Measurements from ENCODE around the gene LAMTOR4.
A peak's percentile ranks its signal among the peaks of the same experiment; 100 is the strongest.
"Not testable (repeated sequence)": the region's sequence is repeated elsewhere in the genome, so short reads cannot be mapped to it uniquely, and the experiment has no call there.

The LAMTOR4 gene

DNA sequence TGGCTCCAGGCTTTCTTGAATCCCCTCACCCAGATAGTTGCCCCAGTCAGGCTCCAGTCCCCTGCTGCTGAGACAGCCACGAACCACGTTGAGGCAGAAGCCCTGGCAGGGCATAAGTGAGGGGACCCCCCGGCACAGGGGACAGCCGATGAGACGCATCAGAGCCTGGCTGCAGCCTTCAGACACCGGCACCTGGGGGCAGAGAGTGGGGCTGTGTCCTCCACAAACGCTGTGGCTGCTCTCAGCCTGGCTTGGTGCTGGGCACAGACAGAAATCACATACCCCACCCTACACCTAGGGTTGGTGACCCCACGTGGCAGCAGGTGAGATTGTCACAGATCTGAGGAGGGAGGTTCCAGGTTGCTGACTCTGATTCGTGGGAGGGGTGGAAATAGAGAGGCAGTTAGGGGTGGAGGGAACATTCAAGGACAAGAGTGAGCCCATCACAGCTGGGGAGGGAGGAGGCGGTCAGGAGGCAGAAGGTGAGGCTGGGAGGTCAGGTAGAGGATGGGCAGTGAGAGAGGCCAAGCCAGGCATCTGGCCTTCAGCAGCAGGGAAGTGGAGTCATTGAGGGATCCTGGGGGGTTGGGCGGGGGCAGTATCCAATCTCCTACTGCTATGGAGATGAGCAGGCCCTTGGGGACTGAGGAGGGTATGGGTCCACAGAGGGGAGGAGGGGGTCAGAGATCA is 25.2 kb downstream of the LAMTOR4 start:
- DNase-seq, result no peak

DNA sequence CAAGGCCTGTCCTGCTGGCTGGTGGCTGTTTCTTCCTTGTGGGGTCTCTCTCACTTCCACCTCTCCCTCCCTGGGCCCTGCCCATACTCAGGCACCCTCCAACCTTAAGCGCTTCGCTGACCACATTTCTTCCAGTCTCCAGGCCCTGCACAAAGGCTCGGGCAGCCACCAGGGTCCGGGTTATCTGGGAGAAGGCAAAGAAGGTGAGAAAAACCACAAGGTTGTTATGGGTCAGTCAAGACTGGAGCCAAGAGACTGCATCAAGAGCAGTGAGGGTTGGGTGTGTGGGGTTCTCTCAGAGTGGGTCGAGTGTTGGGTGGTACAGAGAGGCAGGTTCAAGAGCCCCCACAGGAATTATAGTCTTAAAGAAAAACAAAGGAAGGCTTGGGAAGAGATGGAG is 25.9 kb downstream of the LAMTOR4 start:
- DNase-seq, result no peak

DNA sequence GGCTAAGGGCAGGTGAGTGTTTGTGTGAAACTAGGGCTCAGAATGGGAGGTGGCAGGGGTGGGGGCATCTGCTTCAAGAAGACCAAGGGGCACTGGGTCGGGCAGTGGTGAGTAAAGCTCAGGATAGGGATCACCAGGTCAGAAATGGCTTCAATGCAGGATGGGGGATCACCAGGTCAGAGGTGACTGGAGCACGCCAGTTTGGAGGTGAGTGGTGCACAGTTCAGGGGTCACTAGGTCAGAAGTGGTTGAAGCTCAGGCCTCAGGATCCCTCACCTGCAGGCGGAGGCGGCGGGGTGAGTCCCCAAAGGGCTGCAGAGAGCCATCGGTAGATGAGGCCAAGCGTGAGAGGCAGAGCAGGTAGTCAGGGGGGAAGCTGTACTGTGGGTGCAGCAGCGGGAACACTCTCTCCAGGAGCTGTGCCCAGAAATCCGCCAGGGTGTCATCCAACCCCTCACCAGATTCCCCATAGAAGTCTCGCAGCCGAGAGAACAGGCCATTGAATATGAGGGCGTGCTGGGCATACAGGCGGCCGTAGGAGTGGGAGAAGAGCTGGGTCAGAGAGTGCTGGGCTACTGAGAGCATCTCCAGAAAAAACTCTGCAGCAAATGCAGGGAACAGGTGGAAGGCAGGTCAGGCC is 26.7 kb downstream of the LAMTOR4 start:
- no peak for DNase-seq

DNA sequence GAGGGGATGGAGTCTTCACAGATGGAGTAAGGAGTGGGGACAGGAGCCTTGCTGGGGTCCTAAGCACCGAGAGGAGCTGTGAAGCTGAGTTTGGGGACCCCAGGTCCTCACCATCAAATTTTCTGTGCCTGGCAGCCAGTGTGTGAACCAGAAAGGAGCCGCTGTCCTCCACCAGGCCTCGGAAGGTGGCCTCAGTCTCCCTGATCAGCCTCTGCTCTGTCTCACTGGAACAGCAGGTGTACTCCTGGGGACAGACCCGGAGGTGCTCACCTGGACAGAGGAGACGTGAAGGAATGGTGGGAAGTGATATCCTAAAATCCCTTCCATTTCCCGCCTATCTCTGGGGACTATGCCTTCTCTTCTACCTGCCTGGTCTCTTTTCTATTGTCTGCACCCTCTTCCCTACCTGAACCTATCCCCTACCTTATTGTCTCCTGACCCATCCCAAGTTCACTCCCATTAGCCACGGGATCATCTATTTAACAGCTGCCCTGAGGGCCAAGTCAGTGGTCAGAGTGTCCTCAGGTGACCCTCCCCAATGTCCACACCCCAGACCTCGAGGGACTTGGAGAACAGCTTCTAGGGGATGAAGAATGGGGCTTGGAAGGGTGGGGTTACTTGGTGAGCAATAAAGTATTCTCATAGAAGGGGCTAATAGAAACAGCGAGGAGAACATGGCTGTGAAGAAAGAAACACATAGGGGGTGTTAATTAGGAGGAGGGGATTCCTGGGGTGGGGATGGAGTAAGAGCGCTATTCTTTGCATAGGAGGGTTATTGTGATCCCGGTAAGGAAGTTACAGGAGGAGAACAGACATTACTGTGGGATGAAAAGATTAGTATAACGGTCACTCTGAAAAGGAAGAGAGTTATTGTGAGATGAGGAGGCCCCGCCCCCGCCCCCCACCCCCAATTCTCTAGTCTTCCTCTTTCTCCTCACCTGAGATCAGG is 27.7 kb downstream of the LAMTOR4 start:
- DNase-seq, result no peak

DNA sequence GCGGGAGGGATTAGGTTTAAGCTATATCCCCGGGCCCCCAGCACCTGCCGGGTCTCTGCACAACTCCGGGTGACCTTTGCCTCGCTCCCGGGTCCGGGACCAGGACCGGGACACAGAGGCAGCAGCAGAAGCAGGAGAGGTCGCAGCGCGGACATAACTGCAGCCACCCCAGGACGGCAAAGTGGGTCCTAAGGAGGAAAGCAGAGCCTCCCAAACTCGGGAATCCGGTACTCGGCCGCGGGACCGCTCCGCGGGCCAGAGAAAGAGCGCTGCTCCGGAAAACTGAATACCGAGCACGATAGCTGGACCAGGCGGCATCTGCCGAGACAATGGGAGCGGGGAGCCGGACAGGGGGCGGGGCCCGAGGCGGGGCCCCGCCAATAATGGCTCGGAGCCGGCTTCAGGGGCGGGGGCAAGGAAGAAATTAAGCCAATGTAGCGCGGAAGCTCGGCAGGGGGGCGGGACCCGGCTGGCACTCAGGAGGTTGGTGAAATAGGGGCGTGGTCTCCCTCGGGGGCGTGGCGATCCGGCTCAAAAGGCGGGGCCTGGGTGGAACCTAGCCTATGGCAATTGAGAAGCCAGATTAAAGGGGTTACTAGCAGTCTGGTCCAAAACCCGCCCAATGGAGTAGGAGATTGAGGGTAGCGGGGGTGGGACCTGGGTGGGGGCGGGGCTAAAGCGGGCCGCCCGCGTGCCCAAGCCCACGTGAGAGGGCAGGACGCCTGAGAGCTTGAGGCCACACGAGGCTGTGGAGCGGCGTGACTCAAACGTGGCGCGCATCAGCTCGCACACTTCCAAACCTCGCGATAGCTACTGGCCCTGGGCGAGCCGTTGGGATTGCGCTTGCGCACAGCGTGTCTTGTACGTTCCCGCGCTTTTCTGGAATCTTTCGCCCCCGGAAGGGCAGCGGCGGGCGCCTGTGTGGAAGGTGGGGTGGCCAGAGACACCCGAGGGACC is 28.6 kb downstream of the LAMTOR4 start, which contains the start of the genes GPC2 and STAG3:
Gene GPC2, minus strand, starts transcription at position 337 of the 957 bp plus-strand sequence. Its CDS starts 182 bp downstream, at position 155.
Gene STAG3, plus strand, starts transcription at position 874 of the 957 bp plus-strand sequence. CDS start 2,639 bp downstream, outside the sequence.
- DNase-seq, result peak; percentile 98

DNA sequence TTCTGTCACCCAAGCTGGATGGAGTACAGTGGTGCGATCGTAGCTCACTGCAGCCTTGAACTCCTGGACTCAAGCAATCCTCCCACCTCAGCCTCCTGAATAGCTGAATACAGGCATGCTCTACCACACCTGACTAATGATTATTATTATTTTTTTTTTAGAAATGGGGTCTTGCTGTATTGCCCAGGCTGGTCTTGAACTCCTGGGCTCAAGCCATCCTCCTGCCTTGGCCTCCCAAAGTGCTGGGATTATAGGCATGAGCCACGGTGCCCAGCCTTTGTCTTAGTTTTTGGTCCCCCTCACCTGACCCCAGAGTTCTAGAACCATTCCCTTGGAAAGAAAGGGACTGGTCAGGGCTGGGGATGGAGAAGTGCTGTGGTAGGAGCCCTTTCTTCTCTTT is 31.4 kb downstream of the LAMTOR4 start:
- DNase-seq, result not testable (repeated sequence)

DNA sequence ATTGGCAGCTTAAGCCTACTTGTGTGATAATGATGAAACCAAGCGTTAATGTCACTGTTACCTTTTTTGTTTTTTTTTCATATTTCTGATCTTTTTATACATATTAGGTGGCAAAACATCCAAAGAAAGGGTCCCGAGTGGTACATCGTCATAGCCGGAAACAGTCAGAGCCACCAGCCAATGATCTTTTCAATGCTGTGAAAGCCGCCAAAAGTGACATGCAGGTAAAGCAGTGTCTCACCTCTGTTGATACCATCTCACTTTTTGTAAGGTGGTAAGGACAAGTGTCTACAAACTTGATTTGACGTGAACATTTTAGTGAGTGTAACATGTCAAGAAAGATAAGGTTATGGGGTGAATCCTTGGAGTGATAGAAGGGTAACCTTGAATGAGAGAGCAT is 33.9 kb downstream of the LAMTOR4 start:
- not testable (repeated sequence) for DNase-seq

DNA sequence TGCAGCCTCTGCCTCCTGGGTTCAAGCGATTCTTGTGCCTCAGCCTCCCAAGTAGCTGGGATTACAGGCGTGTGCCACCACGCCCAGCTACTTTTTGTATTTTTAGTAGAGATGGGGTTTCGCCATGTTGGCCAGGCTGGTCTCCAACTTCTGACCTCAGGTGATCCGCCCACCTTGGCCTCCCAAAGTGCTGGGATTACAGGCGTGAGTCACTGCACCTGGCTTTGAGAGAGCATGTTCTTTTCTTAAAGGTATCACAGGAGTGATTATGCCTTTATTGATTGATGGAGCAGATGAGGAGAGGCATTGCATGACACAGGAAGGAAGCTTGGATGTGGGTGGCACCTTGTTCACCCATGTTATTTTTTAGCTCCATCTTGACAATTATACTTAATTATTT is 34.4 kb downstream of the LAMTOR4 start:
- DNase-seq, result not testable (repeated sequence)

DNA sequence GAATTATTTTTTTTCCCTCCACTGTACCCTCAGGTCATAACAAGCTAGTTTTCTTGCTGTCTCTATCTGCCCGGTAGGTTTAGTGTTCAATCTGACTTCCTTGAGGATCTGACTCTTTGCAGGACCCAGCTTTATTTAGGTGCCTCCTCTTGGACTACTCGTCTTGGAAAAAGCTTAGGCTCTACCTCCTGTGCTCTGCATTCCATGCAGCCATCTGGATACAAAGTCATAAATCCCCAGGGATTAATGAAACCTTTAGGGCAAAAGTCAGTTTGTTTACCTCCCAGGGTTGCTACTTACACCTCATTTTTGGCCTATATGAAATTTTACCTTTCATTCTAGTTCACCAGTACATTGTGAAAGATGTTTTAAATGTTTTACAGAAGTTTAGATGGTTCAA is 37.0 kb downstream of the LAMTOR4 start:
- DNase-seq, result no peak

DNA sequence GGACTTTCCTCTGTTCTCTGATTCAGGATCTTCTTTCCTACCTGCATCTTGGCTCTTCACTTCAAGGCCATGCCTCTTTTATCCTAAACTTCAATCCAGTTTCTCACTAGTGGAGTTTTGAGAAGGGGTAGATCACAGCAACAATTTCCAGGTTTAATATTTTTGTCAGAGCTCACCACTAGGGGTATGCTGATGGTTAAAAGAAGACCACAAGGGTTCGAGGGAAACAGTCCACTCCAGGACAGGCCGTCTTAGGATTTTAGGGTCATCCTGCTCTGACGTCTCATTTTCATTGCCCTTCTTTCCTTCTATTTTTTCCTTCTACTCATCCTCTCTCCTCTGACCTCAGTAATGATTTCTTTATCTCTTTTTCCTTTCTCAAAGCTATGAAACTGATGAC is 40.3 kb downstream of the LAMTOR4 start:
- DNase-seq, result no peak

DNA sequence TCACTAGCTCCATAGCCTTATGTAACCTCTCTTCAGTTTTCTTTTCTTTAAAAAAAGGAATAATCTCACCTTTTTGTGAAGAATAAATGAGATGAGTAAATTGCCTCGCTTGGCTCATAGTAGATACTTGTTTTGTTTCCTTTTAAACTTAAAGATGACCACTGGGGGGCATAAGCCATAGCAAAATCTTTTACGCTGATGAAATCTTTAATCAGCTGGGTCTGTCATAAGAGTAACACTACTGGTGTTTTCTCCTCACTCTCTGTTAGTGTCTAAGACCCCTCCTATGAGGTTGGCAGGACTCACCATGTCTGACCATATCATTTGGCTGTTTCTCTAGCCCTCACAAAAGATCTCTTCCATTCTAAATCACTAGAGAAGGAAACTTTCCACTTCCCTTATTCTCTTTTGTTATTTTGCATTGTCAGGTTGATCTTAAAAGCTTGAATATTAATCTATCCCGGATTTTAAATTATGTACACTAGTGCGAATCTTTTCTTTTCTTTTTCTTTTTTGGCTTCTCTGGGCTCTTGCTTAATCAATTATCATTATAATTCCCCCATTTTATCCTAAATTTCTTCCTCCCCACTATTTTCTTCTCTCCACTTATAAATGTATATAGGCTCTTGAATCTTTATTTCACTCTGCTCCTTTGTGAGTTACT is 41.5 kb downstream of the LAMTOR4 start:
- DNase-seq, result no peak

DNA sequence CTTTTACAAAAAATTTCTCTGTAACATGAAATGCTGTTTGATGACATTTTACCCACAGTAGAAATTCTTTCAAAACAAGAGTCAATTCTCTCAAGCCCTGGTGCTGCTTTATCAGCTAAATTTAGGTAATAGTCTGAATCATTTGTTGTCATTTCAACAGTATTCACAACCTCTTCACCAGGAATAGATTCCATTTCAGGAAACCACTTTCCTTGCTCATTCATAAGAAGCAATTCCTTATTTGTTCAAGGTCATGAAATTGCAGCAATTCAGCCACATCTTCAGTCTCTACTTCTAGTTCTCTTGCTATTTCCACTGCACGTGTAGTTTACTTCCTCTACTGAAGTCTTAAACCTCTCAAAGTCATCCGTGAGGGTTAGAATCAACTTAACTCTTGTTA is 43.1 kb downstream of the LAMTOR4 start:
- no peak for DNase-seq

DNA sequence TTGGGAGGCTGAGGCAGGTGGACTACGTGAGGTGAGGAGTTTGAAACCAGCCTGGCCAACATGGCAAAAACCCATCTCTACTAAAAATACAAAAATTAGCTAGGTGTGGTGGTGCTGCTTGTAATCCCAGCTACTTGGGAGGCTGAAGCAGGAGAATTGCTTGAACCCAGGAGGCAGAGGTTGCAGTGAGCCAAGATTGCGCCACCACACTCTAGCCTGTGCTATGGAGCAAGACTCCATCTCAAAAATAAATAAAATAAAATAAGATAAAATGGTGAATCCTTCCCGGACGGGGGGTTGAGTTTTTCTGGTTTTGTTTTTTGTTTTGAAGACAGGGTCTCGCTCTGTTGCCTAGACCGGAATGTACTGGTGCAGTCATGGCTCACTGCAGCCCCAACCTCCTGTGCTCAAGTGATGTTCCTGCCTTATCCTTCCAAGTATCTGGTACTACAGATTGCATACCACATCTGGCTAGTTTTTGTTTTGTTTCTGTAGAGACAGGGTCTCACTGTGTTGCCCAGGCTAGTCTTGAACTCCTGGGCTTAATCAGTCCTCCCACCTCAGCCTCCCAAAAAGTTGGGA is 43.7 kb downstream of the LAMTOR4 start:
- not testable (repeated sequence) for DNase-seq

DNA sequence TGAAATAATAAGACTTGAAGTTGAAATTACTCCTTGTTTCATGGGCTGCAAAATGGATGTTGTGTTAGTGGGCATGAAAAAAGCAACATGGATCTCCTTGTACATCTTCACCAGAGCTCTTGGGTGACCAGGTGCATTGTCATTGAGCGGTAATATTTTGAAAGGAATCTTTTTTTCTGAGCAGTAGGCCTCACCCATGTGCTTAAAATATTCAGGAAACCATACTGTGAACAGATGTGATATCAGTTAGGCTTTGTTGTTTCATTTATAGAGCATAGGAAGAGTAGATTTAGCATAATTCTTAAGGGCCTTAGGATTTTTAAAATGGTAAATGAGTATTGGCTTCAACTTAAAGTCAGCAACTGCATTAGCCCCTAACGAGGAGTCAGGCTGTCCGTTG is 44.3 kb downstream of the LAMTOR4 start:
- no peak for DNase-seq

DNA sequence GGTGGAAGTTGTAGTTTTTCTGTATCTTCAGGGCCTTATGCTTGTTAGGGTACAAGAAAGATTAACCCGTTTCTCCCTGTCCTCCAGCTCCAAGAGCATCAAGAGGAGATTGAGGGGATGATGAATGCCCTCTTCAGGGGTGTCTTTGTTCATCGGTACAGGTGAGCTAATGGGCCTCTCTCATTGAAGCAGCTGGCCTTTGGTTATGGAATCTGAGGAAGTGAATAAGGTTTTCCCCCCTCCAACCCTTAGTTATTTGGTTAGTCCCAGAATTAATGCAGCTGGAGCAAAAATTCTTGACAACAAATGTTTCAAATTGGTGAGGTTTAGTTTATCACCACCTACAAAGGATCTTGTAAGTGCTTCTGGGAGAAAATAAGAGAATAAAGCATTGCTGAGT is 46.5 kb downstream of the LAMTOR4 start:
- no peak for DNase-seq

DNA sequence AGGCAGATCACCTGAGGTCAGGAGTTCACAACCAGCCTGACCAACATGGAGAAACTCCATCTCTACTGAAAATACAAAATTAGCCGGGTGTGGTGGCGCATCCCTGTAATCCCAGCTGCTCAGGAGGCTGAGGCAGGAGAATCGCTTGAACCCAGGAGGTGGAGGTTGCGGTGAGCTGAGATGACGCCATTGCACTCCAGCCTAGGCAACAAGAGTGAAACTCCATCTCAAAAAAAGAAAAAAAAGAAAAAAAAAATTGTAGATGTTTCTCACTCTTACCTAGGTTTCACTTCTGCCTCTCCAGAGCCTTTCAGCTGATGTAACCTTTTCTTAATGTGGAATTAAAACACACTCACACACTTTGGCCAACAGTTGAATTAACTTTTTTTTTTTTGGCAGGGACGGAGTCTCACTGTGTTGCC is 47.2 kb downstream of the LAMTOR4 start:
- DNase-seq, result not testable (repeated sequence)

DNA sequence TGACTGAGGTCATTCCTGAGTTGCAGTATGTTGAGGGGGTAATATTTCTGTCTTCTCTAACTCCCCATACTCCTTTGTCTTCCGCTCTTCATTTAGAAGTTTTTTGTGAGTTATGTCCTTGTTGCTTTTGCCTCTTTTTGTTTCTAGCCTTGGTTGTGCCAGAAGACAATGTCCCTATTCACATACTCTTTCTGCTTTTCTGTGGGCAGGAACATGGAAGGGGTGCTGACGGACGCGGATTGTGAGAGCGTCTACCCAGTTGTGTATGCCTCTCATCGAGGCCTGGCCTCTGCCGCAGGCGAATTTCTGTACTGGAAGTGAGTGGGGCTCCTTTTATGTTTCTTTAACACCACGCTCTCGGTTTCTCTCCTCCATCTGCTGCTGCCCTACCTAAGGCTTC is 49.5 kb downstream of the LAMTOR4 start:
- DNase-seq, result no peak

DNA sequence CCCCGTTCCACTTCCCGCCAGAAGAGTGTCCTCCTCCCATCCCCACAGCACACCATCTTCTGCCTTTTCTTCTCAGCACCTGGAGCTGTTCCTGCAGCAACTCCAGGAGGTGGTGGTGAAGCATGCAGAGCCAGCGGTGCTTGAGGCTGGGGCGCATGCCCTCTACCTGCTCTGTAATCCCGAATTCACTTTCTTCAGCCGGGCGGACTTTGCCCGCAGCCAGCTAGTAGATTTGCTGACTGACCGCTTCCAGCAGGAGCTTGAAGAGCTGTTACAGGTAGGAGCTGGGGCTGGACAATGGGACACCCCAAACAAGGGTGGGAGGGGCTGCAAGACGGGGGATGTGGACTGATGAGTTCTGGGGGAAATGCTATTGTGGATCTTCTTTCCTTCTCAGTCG is 52.0 kb downstream of the LAMTOR4 start:
- no peak for DNase-seq

Data from right forelimb (tissue), 1 donor.